HG02678 (cell line): Measurements from ENCODE around the gene FARP1.

Source experiments
- ATAC-seq: cut with Tn5 transposase; IDR thresholded peaks from one replicate; pipeline ENCODE4 v1.9.1; 2021; ENCODE audit warnings: mild to moderate bottlenecking, moderate library complexity; ENCODE audit not compliant: unreplicated experiment

The FARP1 gene

GRCh38 chr13:98385606-98386005 lies 242.7 kb downstream of the FARP1 start:
- no peak for ATAC-seq

DNA sequence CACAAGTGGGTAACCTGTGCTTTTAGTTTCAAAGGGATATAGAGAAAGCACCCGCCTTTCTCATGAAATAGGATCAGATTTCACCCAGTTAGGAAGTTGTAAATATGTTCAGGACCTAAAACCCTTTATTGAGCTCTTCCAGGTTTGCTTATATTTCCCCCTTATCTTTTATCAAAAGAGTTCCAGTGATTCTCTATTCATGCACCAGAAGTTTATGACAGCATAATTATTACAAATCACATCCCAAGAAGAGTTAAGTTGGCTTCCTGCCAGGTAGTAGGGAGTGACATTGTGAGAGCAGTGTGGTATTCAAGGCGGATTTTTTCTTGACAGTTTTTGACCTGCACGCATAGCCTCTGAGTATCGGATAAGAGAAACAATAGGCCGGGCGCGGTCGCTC lies 243.7 kb downstream of the FARP1 start:
- ATAC-seq, result no peak

DNA sequence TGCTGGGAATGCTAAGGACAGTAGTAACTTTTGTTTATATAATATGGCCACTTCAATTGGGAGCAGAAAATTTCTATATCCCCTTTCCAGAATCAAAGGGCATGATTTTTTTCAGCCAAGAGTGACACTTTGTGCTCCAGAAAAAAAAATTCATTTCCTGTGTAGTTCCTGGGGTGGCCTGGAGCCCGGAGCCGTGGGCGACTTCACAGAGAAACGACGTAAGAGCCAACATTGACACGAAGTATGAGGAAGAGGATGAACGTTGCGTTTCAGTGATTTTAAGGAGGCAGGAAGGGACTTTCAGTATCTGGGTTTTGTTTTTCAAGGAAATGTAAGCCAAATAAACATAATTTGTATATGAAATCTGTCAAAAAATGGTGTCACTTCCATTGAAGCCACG lies 246.4 kb downstream of the FARP1 start:
- no peak for ATAC-seq

- ATAC-seq, result no peak
These were observed 247.3 kb downstream of the FARP1 start for GRCh38 chr13:98390086-98390715.

GRCh38 chr13:98393873-98394272 lies 251.0 kb downstream of the FARP1 start:
- ATAC-seq, result no peak

- no peak for ATAC-seq
These were observed 252.1 kb downstream of the FARP1 start for GRCh38 chr13:98394820-98395510.

GRCh38 chr13:98396071-98396710 lies 253.3 kb downstream of the FARP1 start:
- ATAC-seq, result no peak

- ATAC-seq, result no peak
These were observed 254.3 kb downstream of the FARP1 start for GRCh38 chr13:98397221-98397620.

- ATAC-seq, result no peak
These were observed 255.0 kb downstream of the FARP1 start for GRCh38 chr13:98397861-98398260.

DNA sequence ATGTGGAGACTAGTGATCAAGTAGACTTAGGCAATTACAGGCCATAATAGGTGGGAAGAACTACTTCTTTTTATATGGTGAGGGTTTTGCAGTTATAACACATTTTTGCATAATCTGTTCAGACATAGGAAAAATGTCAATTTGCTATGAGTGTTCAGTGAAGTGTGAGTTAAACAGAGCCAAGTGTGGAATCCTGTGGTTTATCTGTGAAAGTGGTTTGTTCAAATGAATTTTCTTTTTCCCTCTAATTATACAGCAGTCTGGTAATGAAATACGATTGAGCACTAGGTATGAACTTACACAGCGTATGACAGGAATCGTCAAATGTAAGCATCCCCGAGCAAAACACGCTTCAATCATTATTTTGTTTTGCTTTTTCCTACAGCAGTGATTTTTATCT lies 255.7 kb downstream of the FARP1 start:
- ATAC-seq, result no peak

- ATAC-seq, result no peak
These were observed 256.9 kb downstream of the FARP1 start for GRCh38 chr13:98399756-98400155.

DNA sequence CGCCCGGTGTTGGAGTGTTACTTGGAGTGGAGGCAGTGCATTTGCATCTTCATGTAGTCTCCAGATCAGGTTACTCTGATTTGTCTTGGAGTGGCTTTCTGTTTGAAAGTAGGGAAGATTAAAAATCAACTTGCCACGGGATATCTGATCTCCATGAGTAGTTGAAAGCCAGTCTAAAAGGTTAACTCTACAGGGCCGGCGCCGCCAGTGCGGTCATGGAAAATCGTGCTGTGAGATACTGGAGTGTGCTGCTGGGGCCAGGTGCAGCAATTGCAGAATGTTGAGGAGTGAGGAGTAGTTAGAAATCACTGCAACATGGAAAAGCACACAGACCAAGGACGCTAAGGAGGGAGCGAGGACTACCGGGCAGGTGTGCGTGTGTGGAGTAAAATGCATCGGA lies 259.0 kb downstream of the FARP1 start:
- ATAC-seq, result no peak

- no peak for ATAC-seq
These were observed 260.2 kb downstream of the FARP1 start for GRCh38 chr13:98403076-98403475.

DNA sequence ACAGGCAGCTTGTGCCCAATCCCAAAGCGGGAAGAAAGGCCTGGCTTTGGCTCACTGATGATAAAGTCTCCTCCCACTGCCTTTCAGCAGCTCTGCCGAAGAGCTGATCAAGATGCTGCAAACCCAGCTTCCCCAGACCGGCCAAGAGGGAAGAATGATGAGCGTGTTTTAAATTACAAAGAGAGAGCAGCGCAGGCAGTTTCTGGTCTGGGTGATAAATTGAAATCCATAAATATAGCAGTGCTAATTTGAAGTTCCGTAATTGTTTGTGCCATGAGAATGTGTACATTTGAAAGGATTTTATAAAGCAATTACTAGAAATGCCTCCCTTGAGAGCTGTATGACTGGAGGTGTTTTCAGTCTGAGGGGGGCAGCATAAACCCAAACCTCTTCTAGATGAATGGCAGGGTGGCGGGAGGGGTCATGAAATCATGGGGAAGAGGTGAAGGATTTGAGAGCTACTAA lies 262.2 kb downstream of the FARP1 start:
- ATAC-seq, result no peak

- ATAC-seq, result no peak
These were observed 262.9 kb downstream of the FARP1 start for GRCh38 chr13:98405690-98406344.

- ATAC-seq, result no peak
These were observed 263.5 kb downstream of the FARP1 start for GRCh38 chr13:98406427-98406826.

- no peak for ATAC-seq
These were observed 264.1 kb downstream of the FARP1 start for GRCh38 chr13:98406971-98407370.

GRCh38 chr13:98407575-98407974 lies 264.7 kb downstream of the FARP1 start:
- no peak for ATAC-seq

- no peak for ATAC-seq
These were observed 266.4 kb downstream of the FARP1 start for GRCh38 chr13:98409281-98409680.

DNA sequence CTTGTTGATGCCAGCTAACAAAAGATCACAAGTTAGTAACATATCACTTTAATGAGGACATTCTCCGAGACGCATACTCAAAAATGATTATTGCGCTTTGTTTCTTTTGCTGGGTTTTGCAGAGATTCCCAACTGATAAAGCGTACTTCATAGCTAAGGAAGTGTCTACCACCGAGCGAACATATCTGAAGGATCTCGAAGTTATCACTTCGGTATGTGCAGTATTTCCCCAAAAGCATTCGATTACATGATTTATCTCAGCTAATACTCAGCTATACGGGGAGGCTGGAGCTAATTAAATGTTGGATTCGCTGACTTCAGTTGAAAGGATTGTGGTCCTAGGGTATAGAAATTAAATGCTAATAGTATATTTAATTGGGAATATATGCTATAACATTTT lies 267.7 kb downstream of the FARP1 start:
- ATAC-seq, result no peak

DNA sequence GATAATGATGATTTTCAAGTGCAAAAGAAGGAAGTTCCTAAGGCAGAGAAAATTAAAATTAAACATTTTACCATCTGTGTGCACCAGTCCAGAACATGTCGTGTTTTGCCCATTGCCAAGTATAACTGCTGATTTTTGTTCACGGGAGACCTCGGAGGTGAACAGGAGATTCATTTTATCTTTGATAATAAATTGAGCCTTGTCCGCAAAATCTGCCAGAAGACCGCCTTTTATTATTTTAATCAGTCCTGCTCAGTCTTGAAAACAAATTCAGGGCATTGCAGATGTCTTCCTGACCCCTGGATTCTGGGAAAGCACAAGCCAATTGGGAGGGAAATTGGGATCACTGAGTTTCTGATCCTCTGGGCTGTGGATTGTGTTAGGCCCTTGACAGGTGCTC lies 268.1 kb downstream of the FARP1 start:
- no peak for ATAC-seq
